Fibroblast of villous mesenchyme (primary cell): ENCODE measurements around the gene MAZ. TPM values are rescaled to one million over a fixed set of nuclear protein-coding genes. Genes with fewer than 3 reads are reported as not detected.

Experiments used
- DNase-seq: peaks from one replicate; pipeline ENCODE4 v3.0.0-alpha.2; 2010; ENCODE audit warnings: low read depth
- H3K4me3 ChIP-seq: 2 replicates; pipeline ENCODE4 v1.5.1; 2011; ENCODE audit warnings: low read depth, mild to moderate bottlenecking, low read length
- total RNA-seq: library from RNA; depleted of rRNA; stranded (reverse); fragments of >200 nt; gene quantifications from 2 replicates; pipeline ENCODE4 v1.2.3, GENCODE V29; 2012
- TF ChIP-seq, protein P1 (sequence below): IDR thresholded peaks from 2 replicates; pipeline ENCODE4 v1.5.1; 2012; ENCODE audit warnings: low read depth, mild to moderate bottlenecking, low read length; ENCODE audit not compliant: insufficient read depth

MAZ gene
- total RNA-seq, 1 donor: 166 TPM

GRCh38 chr16:29807426-29808218 lies 1.3 kb downstream of the MAZ start:
- peak overlapping the region; percentile 68 for H3K4me3 ChIP-seq
- DNase-seq: peak; percentile 96
- TF ChIP-seq, protein P1, sequence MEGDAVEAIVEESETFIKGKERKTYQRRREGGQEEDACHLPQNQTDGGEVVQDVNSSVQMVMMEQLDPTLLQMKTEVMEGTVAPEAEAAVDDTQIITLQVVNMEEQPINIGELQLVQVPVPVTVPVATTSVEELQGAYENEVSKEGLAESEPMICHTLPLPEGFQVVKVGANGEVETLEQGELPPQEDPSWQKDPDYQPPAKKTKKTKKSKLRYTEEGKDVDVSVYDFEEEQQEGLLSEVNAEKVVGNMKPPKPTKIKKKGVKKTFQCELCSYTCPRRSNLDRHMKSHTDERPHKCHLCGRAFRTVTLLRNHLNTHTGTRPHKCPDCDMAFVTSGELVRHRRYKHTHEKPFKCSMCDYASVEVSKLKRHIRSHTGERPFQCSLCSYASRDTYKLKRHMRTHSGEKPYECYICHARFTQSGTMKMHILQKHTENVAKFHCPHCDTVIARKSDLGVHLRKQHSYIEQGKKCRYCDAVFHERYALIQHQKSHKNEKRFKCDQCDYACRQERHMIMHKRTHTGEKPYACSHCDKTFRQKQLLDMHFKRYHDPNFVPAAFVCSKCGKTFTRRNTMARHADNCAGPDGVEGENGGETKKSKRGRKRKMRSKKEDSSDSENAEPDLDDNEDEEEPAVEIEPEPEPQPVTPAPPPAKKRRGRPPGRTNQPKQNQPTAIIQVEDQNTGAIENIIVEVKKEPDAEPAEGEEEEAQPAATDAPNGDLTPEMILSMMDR: peak; percentile 54

DNA sequence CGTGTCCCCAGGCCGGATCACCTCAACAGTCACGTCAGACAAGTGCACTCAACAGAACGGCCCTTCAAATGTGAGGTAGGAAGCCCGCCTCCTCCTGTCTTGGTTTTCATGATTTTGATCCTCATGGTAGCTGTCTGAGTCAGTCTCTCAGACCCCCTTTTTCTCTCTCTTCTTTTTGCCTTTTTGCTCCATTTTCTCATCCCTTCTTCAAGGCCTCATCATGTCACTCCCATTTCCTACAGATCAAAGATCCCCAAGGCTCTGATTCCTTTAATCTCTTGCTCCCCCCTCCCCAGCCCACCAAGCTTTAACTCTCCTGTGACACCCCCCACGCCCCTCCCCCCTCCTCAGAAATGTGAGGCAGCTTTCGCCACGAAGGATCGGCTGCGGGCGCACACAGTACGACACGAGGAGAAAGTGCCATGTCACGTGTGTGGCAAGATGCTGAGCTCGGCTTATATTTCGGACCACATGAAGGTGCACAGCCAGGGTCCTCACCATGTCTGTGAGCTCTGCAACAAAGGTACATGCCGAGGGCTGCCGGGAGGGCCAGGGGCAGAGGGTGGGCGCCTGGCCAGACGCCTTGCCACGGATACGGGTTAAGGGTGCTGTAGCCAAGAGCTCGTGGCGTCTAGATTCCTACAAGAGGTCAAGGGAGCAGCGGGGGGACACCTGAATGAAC lies 2.0 kb downstream of the MAZ start:
- DNase-seq: no peak

DNA sequence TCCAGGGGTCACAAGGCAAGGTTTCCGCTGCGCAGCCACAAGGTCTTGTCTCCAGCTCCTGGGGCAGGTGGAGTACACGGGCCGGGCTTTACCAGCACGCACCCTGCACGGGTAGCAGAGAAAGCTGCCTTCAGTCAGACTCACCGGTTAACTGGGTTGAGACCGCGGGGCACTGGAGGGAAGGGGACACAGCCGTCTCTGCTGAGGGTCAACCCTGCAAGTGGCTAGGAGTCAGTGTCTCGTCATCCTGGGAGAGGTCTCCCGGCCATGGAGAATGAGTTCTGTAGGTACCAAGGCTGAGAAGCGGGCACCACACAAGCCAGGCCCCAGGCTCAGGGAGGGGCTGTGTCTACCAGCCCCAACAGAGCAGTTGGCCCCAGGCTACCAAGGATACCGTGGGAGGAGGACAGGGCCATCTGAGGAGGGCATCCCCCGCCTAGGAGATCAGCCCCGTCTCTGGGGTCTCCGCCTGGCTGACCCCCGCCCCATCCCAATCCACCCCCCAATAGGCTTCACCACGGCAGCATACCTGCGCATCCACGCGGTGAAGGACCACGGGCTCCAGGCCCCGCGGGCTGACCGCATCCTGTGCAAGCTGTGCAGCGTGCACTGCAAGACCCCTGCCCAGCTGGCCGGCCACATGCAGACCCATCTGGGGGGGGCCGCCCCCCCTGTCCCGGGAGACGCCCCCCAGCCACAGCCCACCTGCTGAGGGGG lies 2.9 kb downstream of the MAZ start:
- no peak for DNase-seq
- TF ChIP-seq, protein P1: no peak

More for the DNA sequence above, 2.0 kb downstream of the MAZ start:
- TF ChIP-seq, protein P1: no peak
- H3K4me3 ChIP-seq: peak overlapping the region; percentile 68

GRCh38 chr16:29809850-29810698 lies 3.7 kb downstream of the MAZ start:
- no peak overlapping the region for H3K4me3 ChIP-seq
- TF ChIP-seq, protein P1: no peak
- DNase-seq: no peak

More for the DNA sequence above, 2.9 kb downstream of the MAZ start:
- H3K4me3 ChIP-seq: peak overlapping the region; percentile 68

DNA sequence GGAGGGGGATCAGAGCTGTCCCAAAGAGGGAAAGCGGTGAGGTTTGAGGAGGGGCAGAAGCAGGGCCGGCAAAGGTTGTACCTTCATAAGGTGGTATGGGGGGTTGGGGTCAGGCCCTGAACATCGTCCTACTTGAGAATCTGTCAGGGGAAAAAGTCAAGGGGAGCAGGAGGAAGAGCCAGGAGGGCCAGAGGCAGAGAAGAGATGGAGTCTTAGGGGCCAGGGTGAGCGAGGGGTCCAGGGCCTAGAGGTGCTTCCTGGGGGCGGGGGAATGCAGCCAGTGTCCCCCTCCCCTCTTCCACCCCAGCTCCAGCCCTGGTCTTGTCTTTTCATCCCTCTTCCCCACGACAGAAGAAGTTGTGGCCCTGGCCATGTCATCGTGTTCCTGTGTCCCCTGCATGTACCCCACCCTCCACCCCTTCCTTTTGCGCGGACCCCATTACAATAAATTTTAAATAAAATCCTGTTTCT lies 4.4 kb downstream of the MAZ start:
- DNase-seq: no peak
- TF ChIP-seq, protein P1: no peak
- H3K4me3 ChIP-seq: peak overlapping the region; percentile 12
